ENCODE measurements around the gene NACAD. TPM values are rescaled to one million over a fixed set of nuclear protein-coding genes. Genes with fewer than 3 reads are reported as not detected.
"Not testable (repeated sequence)": the region's sequence is repeated elsewhere in the genome, so short reads cannot be mapped to it uniquely, and the experiment has no call there.

NACAD gene
- total RNA-seq, 1 experiment from 2014 or later = 1.0 TPM

DNA sequence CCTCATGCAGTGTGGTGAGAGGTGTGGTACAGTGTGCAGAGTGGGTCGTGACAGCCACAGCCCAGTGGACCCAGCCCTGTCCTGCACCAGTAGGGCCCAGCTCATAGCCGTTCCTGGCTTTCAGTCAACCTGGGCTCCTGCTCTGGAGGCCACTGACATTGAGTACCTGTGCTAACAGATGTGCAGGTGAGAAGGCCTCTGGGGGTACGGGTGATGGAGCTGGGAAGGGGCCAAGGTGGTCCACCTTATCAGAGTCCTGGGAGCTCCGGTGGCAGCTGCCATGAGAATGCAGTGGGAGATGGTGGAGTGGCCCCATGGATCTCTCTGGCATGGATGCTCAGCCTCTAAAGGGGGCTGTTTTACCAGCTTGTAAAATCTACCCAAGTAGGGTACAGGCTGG is 28.8 kb upstream of the NACAD start:
- CTCF ChIA-PET = no interaction called here

DNA sequence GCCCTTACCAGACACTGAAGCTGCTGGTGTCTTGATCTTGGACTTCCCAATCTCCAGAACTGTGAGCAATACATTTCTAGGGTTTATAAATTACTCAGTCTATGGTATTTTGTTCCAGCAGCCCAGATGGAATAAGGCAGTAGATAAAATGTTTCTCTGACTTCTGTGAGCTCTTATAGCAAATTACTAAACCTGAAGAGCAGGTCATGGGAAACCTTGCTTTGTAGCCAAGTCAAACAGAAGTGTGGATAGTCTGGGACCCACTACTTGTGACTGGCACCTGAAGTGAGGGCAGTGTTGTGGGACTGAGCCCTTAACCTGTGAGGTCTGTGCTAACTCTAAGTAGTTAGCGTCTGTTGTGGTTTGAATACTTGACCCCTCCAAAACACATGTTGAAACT is 27.3 kb upstream of the NACAD start:
- no peak for DNase-seq
- H3K27ac Mint-ChIP-seq (ENCODE audit: unreplicated experiment) = no peak overlapping the region
- H3K4me3 Mint-ChIP-seq (ENCODE audit: unreplicated experiment) = no peak overlapping the region
- TF ChIP-seq, protein P1, sequence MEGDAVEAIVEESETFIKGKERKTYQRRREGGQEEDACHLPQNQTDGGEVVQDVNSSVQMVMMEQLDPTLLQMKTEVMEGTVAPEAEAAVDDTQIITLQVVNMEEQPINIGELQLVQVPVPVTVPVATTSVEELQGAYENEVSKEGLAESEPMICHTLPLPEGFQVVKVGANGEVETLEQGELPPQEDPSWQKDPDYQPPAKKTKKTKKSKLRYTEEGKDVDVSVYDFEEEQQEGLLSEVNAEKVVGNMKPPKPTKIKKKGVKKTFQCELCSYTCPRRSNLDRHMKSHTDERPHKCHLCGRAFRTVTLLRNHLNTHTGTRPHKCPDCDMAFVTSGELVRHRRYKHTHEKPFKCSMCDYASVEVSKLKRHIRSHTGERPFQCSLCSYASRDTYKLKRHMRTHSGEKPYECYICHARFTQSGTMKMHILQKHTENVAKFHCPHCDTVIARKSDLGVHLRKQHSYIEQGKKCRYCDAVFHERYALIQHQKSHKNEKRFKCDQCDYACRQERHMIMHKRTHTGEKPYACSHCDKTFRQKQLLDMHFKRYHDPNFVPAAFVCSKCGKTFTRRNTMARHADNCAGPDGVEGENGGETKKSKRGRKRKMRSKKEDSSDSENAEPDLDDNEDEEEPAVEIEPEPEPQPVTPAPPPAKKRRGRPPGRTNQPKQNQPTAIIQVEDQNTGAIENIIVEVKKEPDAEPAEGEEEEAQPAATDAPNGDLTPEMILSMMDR (IDR thresholded peaks at IDR 0.05; ENCODE audit: insufficient read depth in 1 of 2, low read depth in 1 of 2, low read length in 1 of 2, severe bottlenecking in 1 of 2, unreplicated experiment in 1 of 2) = no peak
- ChIA-PET POLR2A (no interaction called here), CTCF (interaction anchor here (0.5 kb wide), 1 partner anchor 242 kb away, joined by 3 read pairs; no protein-coding TSS in a partner anchor)
- H3K4me3 ChIP-seq (ENCODE audit: low read depth, low read length) = no peak overlapping the region
- no TSS peak for BruUV-seq (replicated peaks)
- no peaks in the 10 kb centered on the region for H3K4me1 Mint-ChIP-seq (ENCODE audit: low read depth, unreplicated experiment)
- H3K36me3 ChIP-seq (ENCODE audit: control insufficient read depth, insufficient read depth, low read length) = no peaks in the 10 kb centered on the region
- peaks cover 4% of the 10 kb centered on the region; the same call in 1 of the 2 replicates for H3K4me1 ChIP-seq
- intact Hi-C loops (cut with micrococcal nuclease; ENCODE audit: unreplicated experiment) = no loop called here
- H3K9me3 ChIP-seq = no peaks in the 10 kb centered on the region
- H3K36me3 Mint-ChIP-seq (ENCODE audit: insufficient read depth, unreplicated experiment) = peaks cover 13% of the 10 kb centered on the region
- no peaks in the 10 kb centered on the region for H3K27me3 Mint-ChIP-seq (ENCODE audit: insufficient read depth, unreplicated experiment)
- H3K9me3 Mint-ChIP-seq (ENCODE audit: unreplicated experiment) = no peaks in the 10 kb centered on the region
- no peaks in the 10 kb centered on the region for H3K27me3 ChIP-seq (replicated peaks; ENCODE audit: control insufficient read depth, insufficient read depth, low read length)

More for the DNA sequence above, 28.8 kb upstream of the NACAD start:
- TF ChIP-seq, protein P1 (IDR thresholded peaks at IDR 0.05; ENCODE audit: insufficient read depth in 1 of 2, low read depth in 1 of 2, low read length in 1 of 2, severe bottlenecking in 1 of 2, unreplicated experiment in 1 of 2) = no peak
- DNase-seq = no peak
- no peaks in the 10 kb centered on the region for H3K4me1 Mint-ChIP-seq (ENCODE audit: low read depth, unreplicated experiment)
- Histone ChIP-seq H3K27me3 (replicated peaks; ENCODE audit: control insufficient read depth, insufficient read depth, low read length) (no peaks in the 10 kb centered on the region), H3K9me3 (no peaks in the 10 kb centered on the region), H3K36me3 (ENCODE audit: control insufficient read depth, insufficient read depth, low read length) (no peaks in the 10 kb centered on the region), H3K4me3 (ENCODE audit: low read depth, low read length) (no peak overlapping the region), H3K4me1 (0 out of 2 replicates have a peak, but pooled peaks cover 1% of the 10 kb centered on the region)
- intact Hi-C loops (cut with micrococcal nuclease; ENCODE audit: unreplicated experiment) = no loop called here
- POLR2A ChIA-PET = no interaction called here
- no peak overlapping the region for H3K27ac Mint-ChIP-seq (ENCODE audit: unreplicated experiment)
- BruUV-seq (replicated peaks) = no TSS peak
- H3K4me3 Mint-ChIP-seq (ENCODE audit: unreplicated experiment) = no peak overlapping the region
- no peaks in the 10 kb centered on the region for H3K36me3 Mint-ChIP-seq (ENCODE audit: insufficient read depth, unreplicated experiment)
- H3K27me3 Mint-ChIP-seq (ENCODE audit: insufficient read depth, unreplicated experiment) = no peaks in the 10 kb centered on the region
- no peaks in the 10 kb centered on the region for H3K9me3 Mint-ChIP-seq (ENCODE audit: unreplicated experiment)

DNA sequence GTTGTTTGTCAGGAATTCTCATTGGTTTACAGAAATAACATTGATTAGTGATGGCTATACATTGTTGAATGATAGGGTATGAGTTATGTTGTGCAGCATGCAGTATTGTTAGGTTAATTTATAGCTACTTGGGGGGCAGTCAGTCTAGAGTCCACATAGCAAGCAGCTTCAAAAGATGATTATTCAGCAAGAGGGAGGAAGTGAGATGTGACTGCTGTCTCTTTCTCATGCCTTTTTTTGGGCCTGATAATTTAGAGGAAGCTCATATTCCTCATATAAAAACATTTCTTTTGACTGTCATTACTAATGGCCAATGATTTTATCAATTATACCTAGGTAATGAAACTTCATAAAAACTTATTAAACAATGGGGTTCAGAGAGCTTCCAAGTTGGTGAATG is 26.2 kb upstream of the NACAD start:
- Mint-ChIP-seq H3K36me3 (ENCODE audit: insufficient read depth, unreplicated experiment) (peaks cover 24% of the 10 kb centered on the region), H3K27me3 (ENCODE audit: insufficient read depth, unreplicated experiment) (no peaks in the 10 kb centered on the region), H3K4me3 (ENCODE audit: unreplicated experiment) (no peak overlapping the region), H3K9me3 (ENCODE audit: unreplicated experiment) (no peaks in the 10 kb centered on the region), H3K4me1 (ENCODE audit: low read depth, unreplicated experiment) (peaks cover 5% of the 10 kb centered on the region), H3K27ac (ENCODE audit: unreplicated experiment) (no peak overlapping the region)
- no peak for DNase-seq
- BruUV-seq (replicated peaks) = no TSS peak
- Histone ChIP-seq H3K36me3 (ENCODE audit: control insufficient read depth, insufficient read depth, low read length) (no peaks in the 10 kb centered on the region; the same call in 1 of the 2 replicates), H3K4me1 (peaks cover 4% of the 10 kb centered on the region; the same call in 1 of the 2 replicates), H3K27me3 (replicated peaks; ENCODE audit: control insufficient read depth, insufficient read depth, low read length) (no peaks in the 10 kb centered on the region), H3K4me3 (ENCODE audit: low read depth, low read length) (no peak overlapping the region), H3K9me3 (no peaks in the 10 kb centered on the region)
- intact Hi-C loops (cut with micrococcal nuclease; ENCODE audit: unreplicated experiment) = loop anchor here (5.0 kb wide), 1 partner anchor 128 kb away; no protein-coding TSS in a partner anchor
- ChIA-PET CTCF (interaction anchor here (0.6 kb wide), 1 partner anchor 872 kb away, joined by 6 read pairs; no protein-coding TSS in a partner anchor), POLR2A (interaction anchor here (0.7 kb wide), 2 partner anchors 545 to 748 kb away, joined by 3 to 4 read pairs; no protein-coding TSS in a partner anchor)
- TF ChIP-seq, protein P1 (IDR thresholded peaks at IDR 0.05; ENCODE audit: insufficient read depth in 1 of 2, low read depth in 1 of 2, low read length in 1 of 2, severe bottlenecking in 1 of 2, unreplicated experiment in 1 of 2) = no peak

GRCh38 chr7:45114257-45114656 is 25.5 kb upstream of the NACAD start:
- H3K4me3 Mint-ChIP-seq (ENCODE audit: unreplicated experiment); BruUV-seq (replicated peaks); H3K9me3 ChIP-seq; H3K27ac Mint-ChIP-seq (ENCODE audit: unreplicated experiment); H3K9me3 Mint-ChIP-seq (ENCODE audit: unreplicated experiment); H3K27me3 Mint-ChIP-seq (ENCODE audit: insufficient read depth, unreplicated experiment); H3K4me1 ChIP-seq; POLR2A ChIA-PET; H3K27me3 ChIP-seq (replicated peaks; ENCODE audit: control insufficient read depth, insufficient read depth, low read length); H3K4me1 Mint-ChIP-seq (ENCODE audit: low read depth, unreplicated experiment); DNase-seq; CTCF ChIA-PET; H3K36me3 ChIP-seq (ENCODE audit: control insufficient read depth, insufficient read depth, low read length); H3K4me3 ChIP-seq (ENCODE audit: low read depth, low read length): not testable (repeated sequence)
- peaks cover 26% of the 10 kb centered on the region for H3K36me3 Mint-ChIP-seq (ENCODE audit: insufficient read depth, unreplicated experiment)
- intact Hi-C loops (cut with micrococcal nuclease; ENCODE audit: unreplicated experiment) = loop anchor here (5.0 kb wide), 1 partner anchor 127 kb away; no protein-coding TSS in a partner anchor
